ENCODE results near the gene XRCC5. TPM values are rescaled to one million over a fixed set of nuclear protein-coding genes. Genes with fewer than 3 reads are reported as not detected.

Gene XRCC5
- total and polyA plus RNA-seq, 10 of the 15 experiments (the other 5 are each of a cell fraction or from before 2014, with no cell fraction given) = 259 to 815 (median 530) TPM

GRCh38 chr2:216074794-216075193, 34.4 kb upstream of the XRCC5 start:
- ChIA-PET POLR2A (interaction anchor here (1.0 to 1.2 kb wide), 2 partner anchors 14 to 27 kb away, joined by 3 to 4 read pairs; no protein-coding TSS in a partner anchor), CTCF (interaction anchor here (1.1 to 1.8 kb wide), 4 partner anchors 10 to 144 kb away, joined by 3 to 5 read pairs (median 4); no protein-coding TSS in a partner anchor), RAD21 (ENCODE audit: unreplicated experiment) (interaction anchor here (1.6 kb wide), 1 partner anchor 15 kb away, joined by 3 read pairs; no protein-coding TSS in a partner anchor), SMC1A (ENCODE audit: uncharacterized antibody, unreplicated experiment) (interaction anchor here (0.6 to 2.3 kb wide), 7 partner anchors 16 to 125 kb away, joined by 3 to 10 read pairs (median 4); no protein-coding TSS in a partner anchor)
- no peak for DNase-seq (ENCODE audit: low read depth, low spot score)
- no peak overlapping the region for H3K4me3 ChIP-seq
- peaks cover 1% of the 10 kb centered on the region; the same call in 1 of the 2 replicates for H3K79me2 ChIP-seq (ENCODE audit: control insufficient read depth, insufficient read depth, low read length)
- H3K9ac ChIP-seq (ENCODE audit: control insufficient read depth, insufficient read depth, low read length) = no peak overlapping the region
- no peaks in the 10 kb centered on the region for H3K4me1 ChIP-seq (ENCODE audit: control insufficient read depth, insufficient read depth, low read length)
- no peaks in the 10 kb centered on the region; a peak in 1 of 4 replicates for H3K36me3 ChIP-seq (ENCODE audit: control insufficient read depth in 2 of 2, insufficient read depth in 2 of 2, low read length in 1 of 2)
- no TSS peak for BruUV-seq (replicated peaks)
- H2AFZ ChIP-seq (ENCODE audit: control insufficient read depth, low read depth, low read length) = no peak overlapping the region
- intact Hi-C loops (cut with micrococcal nuclease; ENCODE audit: unreplicated experiment) = no loop called here
- FAIRE-seq = no peak
- H3K9me3 ChIP-seq (replicated peaks; ENCODE audit: control insufficient read depth, insufficient read depth, low read length) = no peaks in the 10 kb centered on the region
- no peak overlapping the region for H3K27ac ChIP-seq (ENCODE audit: control insufficient read depth, insufficient read depth)
- no peak for TF ChIP-seq ATF2 (IDR thresholded peaks at IDR 0.05; ENCODE audit: low read length)
- no peak for TF ChIP-seq JUNB (IDR thresholded peaks at IDR 0.05)
- no peaks in the 10 kb centered on the region for H3K27me3 ChIP-seq (replicated peaks in 1 of 2; ENCODE audit: control insufficient read depth in 2 of 2, insufficient read depth in 2 of 2, low read length in 1 of 2)
- in situ Hi-C loops (cut with MboI) = no loop called here
- H4K20me1 ChIP-seq (ENCODE audit: control insufficient read depth, insufficient read depth) = no peaks in the 10 kb centered on the region
- no peak for ATAC-seq
- no peak overlapping the region for H3K4me2 ChIP-seq (ENCODE audit: control insufficient read depth, insufficient read depth)
- WGBS (ENCODE audit: insufficient coverage, insufficient replicate concordance, low lambda C conversion rate, missing lambda C conversion rate) = 100% methylated on average over 1 of the region's 1 CpG

All from GM12878 (cell line).